H54 (cell line): ENCODE results near the gene CRACDL.

Source experiments
- DNase-seq: peaks from one replicate; pipeline ENCODE4 v3.0.0; 2011; ENCODE audit warnings: low spot score, mixed read lengths; ENCODE audit not compliant: insufficient read length
- FAIRE-seq: peaks from 3 replicates; lab custom pipeline; 2011; peaks lifted over from hg19 to GRCh38; lab: Jason Lieb, UNC
- POLR2A ChIP-seq: IDR thresholded peaks from 2 replicates; pipeline ENCODE4 v1.6.1; 2011; ENCODE audit warnings: low read depth, mild to moderate bottlenecking, low read length

The CRACDL gene, protein sequence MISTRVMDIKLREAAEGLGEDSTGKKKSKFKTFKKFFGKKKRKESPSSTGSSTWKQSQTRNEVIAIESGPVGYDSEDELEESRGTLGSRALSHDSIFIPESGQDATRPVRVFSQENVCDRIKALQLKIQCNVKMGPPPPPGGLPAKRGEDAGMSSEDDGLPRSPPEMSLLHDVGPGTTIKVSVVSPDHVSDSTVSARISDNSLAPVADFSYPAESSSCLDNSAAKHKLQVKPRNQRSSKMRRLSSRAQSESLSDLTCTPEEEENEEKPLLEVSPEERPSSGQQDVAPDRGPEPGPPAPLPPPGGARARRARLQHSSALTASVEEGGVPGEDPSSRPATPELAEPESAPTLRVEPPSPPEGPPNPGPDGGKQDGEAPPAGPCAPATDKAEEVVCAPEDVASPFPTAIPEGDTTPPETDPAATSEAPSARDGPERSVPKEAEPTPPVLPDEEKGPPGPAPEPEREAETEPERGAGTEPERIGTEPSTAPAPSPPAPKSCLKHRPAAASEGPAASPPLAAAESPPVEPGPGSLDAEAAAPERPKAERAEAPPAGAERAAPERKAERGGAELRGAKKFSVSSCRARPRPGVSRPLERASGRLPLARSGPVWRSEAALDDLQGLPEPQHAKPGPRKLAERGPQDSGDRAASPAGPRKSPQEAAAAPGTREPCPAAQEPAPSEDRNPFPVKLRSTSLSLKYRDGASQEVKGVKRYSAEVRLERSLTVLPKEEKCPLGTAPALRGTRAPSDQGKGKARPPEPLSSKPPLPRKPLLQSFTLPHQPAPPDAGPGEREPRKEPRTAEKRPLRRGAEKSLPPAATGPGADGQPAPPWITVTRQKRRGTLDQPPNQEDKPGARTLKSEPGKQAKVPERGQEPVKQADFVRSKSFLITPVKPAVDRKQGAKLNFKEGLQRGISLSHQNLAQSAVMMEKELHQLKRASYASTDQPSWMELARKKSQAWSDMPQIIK

DNA sequence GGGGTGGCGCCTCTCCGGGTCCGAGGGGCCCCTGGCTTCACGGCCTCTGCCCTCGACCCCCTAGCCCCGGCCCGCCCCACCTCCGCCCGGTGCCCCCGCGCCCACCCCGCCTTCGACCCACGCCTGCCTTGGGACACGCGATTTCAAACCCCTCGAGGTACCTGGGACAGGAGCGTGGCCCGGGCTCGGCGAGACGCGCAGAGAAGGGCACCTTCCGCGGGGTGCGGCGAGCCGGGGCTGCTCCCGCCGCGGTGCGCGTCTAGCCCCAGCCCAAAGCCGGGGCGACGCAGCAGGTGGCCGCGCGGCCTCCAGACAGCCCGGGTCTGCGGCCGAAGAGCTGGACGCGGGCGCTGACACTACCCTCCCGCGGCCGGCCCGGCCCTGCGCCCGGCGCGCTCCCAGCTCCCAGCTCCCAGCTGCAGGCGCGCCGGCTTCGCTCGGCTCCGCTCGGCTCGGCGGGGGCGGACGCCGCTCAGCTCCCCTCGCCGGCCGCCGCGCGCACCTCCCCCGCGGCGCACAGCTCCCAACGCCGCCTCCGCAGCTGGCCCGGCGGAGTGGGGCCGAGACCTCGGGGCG is at the start of gene CRACDL:
CRACDL (minus strand) TSS at position 449 of the 576 bp plus-strand sequence. CDS start 89,425 bp downstream, outside the sequence.
- no peak for FAIRE-seq
- TF ChIP-seq POLR2A, result no peak
- DNase-seq, result no peak

DNA sequence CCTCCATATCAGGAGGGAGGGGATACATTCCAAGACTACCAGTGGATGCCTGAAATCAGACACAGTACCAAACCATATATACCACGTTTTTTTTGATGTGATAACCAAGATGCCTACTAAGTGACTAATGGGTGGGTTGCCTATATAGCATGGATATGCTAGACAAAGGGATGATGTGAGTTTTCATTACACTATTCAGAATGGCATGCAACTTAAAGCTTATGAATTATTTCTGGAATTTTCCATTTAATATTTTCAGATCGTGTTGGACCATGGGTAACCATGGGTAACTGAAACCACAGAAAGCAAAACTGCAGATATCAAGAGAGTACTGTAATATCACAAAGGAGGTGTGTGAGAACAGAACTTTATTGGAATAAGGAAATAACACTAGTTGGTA is 39.6 kb upstream of the CRACDL start:
- FAIRE-seq (no peak), DNase-seq (no peak)
- TF ChIP-seq POLR2A, result no peak

DNA sequence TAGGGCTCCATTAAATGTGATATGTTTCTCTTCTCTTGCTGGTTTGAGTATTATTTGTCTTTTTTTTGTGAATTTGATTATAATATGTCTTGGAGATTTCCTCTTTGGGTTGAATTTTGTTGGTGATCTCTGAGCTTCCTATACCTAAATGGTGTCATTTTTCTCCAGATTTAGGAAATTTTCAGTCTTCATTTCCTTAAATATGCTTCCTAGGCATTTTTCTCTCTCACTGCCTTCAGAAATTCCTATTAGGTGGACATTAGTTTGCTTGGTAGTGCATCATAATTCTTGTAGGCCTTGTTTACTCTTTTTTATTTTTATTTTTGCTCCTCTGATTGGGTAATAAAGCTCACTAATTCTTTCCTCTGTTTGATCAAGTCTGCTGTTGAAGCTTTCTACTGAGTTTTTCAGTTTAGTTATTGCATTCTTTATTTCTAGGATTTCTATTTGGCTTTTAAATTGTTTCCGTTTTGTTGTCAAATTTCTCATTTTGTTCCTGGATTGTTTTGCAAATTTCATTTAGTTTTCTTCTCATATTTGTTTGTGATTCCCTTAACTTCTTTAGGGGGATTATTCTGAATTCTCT is 36.6 kb upstream of the CRACDL start:
- DNase-seq (no peak), FAIRE-seq (no peak)
- no peak for TF ChIP-seq POLR2A

- no peak for TF ChIP-seq POLR2A
- FAIRE-seq (no peak), DNase-seq (no peak)
Observed at GRCh38 chr2:98959810-98960507, 23.9 kb upstream of the CRACDL start.

DNA sequence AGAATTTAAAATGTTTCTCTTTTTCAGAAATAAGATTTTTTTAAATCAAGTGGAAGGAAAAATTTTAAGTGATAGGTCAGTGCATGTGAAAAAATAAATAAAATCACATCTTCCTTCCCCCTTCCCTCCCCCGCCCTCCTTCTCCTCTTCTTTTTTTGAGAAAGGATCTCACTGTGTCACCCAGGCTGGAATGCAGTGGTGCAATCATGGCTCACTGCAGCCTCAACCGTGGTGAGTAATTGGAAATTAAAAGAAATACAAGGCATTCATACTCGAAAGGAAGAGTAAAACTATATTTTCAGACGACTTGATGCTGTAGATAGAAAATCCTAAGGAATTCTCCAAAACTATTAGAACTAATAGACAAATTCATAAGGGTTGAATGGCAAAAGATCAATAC is 16.9 kb upstream of the CRACDL start:
- no peak for TF ChIP-seq POLR2A
- FAIRE-seq (no peak), DNase-seq (no peak)

DNA sequence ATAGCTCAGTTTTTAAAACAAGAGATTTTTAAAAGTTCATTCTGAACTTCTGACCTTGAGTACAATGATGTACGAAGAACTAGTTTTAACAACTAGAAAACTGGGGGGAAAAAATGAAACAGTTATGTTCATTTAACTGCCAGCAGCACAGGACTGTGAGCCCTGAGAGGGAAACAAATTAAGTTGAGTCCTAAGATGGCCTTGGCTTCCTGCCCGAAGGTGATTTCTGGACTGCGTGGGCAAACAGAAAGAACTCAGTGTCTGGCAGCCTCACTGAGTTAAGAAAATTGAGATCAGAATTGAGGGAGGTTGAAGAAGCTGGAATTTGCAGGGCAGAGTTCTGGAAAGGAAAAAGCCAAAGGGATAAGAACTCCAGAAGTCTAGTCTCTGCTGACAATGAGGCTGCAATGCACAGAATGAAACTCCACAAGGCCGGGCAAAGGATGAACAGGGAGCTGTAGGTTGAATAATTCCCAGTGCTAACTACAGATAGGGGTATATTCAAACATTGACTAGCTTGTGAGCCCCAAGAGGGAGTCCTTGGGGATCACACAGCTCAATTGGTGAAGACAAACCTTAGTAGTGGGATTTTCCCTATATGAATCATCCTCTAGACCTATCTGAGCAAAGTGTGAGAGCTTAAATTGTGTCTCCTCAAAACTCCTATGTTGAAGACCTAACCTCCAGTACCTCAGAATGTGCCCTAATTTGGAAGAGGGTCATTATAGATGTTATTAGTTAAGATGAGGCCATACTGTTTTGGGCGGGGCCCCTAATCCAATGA is 13.1 kb upstream of the CRACDL start:
- FAIRE-seq, result no peak
- no peak for DNase-seq
- TF ChIP-seq POLR2A, result no peak

GRCh38 chr2:98947554-98947953 is 11.5 kb upstream of the CRACDL start:
- no peak for DNase-seq
- no peak for TF ChIP-seq POLR2A
- no peak for FAIRE-seq

DNA sequence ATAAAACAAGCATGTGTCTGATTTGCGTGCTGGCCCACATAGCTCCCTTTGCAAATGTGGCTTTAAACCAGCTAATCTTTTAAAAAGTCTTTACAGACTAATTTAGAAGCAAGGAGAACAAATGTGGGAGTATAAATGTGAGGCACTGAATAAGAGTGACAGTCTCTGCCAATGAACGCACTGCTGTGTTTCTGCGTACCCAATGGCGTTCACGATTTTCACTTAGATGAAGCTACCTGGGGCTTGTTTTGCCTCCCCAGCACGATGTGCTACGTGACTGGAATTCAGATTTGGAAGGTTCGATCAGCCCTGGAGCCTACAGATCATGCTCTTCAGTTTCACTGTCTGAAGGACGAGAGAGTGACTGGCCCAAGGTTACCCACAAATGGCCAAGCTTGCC is 10.8 kb upstream of the CRACDL start:
- no peak for TF ChIP-seq POLR2A
- DNase-seq, result no peak
- no peak for FAIRE-seq

DNA sequence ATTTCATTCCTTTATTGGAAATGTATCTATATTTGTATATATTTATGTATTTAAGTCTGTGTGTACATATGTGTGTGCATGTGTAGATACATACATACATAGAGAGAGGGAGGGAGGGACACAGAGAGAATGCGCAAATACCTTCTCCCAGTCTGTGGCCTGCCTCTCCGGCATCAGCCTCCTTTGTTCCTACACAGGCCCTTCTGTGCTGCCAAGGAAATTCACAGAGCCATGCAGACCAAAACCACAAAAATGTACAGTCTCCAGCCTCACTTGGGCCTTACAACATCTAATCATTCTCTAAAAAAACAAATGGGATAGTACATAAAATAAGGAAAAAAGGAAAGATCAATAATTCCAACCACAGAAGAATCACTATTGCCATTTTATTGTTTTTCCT is 8.8 kb upstream of the CRACDL start:
- FAIRE-seq, result no peak
- TF ChIP-seq POLR2A, result no peak
- no peak for DNase-seq

DNA sequence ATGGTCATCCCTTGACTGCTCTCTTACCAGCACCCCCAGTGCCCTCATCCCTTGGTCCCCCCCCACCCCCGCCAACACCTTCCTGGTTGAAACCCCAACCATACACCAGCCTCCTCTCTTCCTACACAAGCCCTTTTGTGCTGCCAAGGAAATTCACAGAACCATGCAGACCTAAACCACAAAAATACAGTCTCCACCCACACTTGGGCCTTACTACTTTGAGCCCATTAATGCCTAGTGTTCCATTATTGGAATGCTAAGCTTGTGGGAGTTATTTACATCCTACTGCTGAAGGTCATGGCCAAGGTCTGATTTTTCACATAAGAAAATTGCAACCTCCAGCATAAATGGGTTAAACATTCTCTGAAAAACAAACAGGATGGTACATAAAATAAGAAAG is 4.1 kb upstream of the CRACDL start:
- no peak for TF ChIP-seq POLR2A
- FAIRE-seq (no peak), DNase-seq (no peak)

DNA sequence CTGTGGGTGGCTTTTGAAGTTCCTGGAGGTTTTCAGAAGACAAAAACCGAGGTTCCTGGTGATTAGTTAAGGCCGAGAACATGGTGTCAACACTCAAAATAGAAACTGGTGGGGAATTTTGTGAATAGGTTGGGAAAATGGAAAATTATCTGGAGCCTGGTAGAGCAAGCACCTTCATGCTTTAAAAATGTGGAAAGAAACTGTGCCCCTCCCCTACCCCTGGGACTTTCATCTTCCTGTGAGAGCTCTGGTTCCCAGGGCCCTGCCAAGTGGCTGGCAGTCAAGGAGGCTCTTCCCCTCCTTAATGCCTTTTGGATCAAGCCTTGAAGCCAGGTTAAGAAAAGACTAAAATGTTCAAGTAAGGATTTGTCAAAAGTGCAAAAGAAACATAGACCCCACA is 1.9 kb upstream of the CRACDL start:
- no peak for FAIRE-seq
- no peak for TF ChIP-seq POLR2A
- no peak for DNase-seq
